DND-41 (cell line): Measurements from ENCODE around the gene TTLL3.
"Not testable (repeated sequence)": the region's sequence is repeated elsewhere in the genome, so short reads cannot be mapped to it uniquely, and the experiment has no call there.

Experiments
- ATAC-seq: fragments of 200-7000 bp; cut with Tn5 transposase; 3 replicates; pipeline ENCODE4 v1.9.1; 2021; ENCODE audit warnings: low read depth; ENCODE audit not compliant: insufficient read depth
- DNase-seq: peaks from one replicate; pipeline ENCODE4 v3.0.0-alpha.2; 2020
- H2AFZ ChIP-seq: 2 replicates; pipeline ENCODE4 v1.6.0; 2012; ENCODE audit warnings: low read depth, low read length
- H3K27ac ChIP-seq: 2 replicates; pipeline ENCODE4 v1.5.1; 2012; ENCODE audit warnings: low read length, inconsistent platforms
- H3K27me3 ChIP-seq: fragments of 200-600 bp; sonication (generic); 2 replicates; pipeline ENCODE4 v1.6.0; 2012; ENCODE audit warnings: low read length, mild to moderate bottlenecking, inconsistent platforms; ENCODE audit not compliant: insufficient read depth, poor library complexity
- H3K36me3 ChIP-seq: 2 replicates; pipeline ENCODE4 v1.5.1; 2012; ENCODE audit warnings: low read length, inconsistent platforms; ENCODE audit not compliant: insufficient read depth
- H3K4me1 ChIP-seq: 2 replicates; pipeline ENCODE4 v1.5.1; 2012; ENCODE audit warnings: mild to moderate bottlenecking, low read length; ENCODE audit not compliant: insufficient read depth
- H3K4me2 ChIP-seq: 2 replicates; pipeline ENCODE4 v1.6.0; 2012; ENCODE audit warnings: mild to moderate bottlenecking, moderate library complexity, low read length, inconsistent platforms; ENCODE audit not compliant: insufficient read depth
- H3K4me3 ChIP-seq, 2 experiments: fragments of 200-600 bp in 1 of 2; shearing (Covaris generic) in 1 of 2; 2 replicates each; pipeline ENCODE4 v1.5.1; 2012 to 2016; ENCODE audit warnings: inconsistent platforms in 2 of 2, low read length in 2 of 2, mild to moderate bottlenecking in 2 of 2, low read depth in 1 of 2, moderate library complexity in 1 of 2
- H3K79me2 ChIP-seq: 2 replicates; pipeline ENCODE4 v1.6.0; 2012; ENCODE audit warnings: low read length, inconsistent platforms; ENCODE audit not compliant: insufficient read depth
- H3K9ac ChIP-seq: 2 replicates; pipeline ENCODE4 v1.6.0; 2012; ENCODE audit warnings: low read depth, mild to moderate bottlenecking, inconsistent platforms, low read length, moderate library complexity
- H3K9me3 ChIP-seq: 2 replicates; pipeline ENCODE4 v1.5.1; 2012; ENCODE audit warnings: low read length, moderate library complexity, mild to moderate bottlenecking, inconsistent platforms; ENCODE audit not compliant: insufficient read depth, severe bottlenecking
- H4K20me1 ChIP-seq: 2 replicates; pipeline ENCODE4 v1.6.0; 2012; ENCODE audit warnings: low read length; ENCODE audit not compliant: insufficient read depth
- EZH2 ChIP-seq: IDR thresholded peaks from 3 replicates; pipeline ENCODE4 v1.6.1; 2012; ENCODE audit warnings: borderline replicate concordance, low read depth, mild to moderate bottlenecking, moderate library complexity, low read length, inconsistent platforms; ENCODE audit not compliant: severe bottlenecking
- TF ChIP-seq, protein P1 (sequence below): IDR thresholded peaks from 2 replicates; pipeline ENCODE4 v1.5.1; 2012; ENCODE audit warnings: borderline replicate concordance, low read length, moderate library complexity, mild to moderate bottlenecking; ENCODE audit not compliant: poor library complexity, severe bottlenecking; ENCODE audit errors: extremely low read depth

TTLL3 gene

GRCh38 chr3:9875448-9875847, 65.4 kb downstream of the TTLL3 start:
- H2AFZ ChIP-seq, result no peak overlapping the region

DNA sequence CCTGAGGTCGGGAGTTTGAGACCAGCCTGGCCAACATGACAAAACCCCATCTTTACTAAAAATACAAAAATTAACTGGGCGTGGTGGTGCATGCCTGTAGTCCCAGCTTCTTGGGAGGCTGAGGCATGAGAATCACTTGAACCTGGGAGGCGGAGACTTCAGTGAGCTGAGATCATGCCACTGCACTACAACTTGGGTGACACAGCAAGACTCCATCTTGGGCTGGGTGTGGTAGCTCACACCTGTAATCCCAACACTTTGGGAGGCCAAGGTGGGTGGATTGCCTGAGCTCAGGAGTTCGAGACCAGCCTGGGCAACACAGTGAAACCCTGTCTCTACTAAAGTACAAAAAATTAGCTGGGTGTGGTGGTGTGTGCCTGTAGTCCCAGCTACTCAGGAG, 66.2 kb downstream of the TTLL3 start:
- not testable (repeated sequence) for H2AFZ ChIP-seq, H3K36me3 ChIP-seq, H4K20me1 ChIP-seq, H3K9ac ChIP-seq, DNase-seq, H3K9me3 ChIP-seq, H3K27ac ChIP-seq, H3K27me3 ChIP-seq, H3K4me3 ChIP-seq, H3K4me2 ChIP-seq, H3K79me2 ChIP-seq, ATAC-seq, H3K4me1 ChIP-seq

More at GRCh38 chr3:9875448-9875847, 65.4 kb downstream of the TTLL3 start:
- no peak overlapping the region for H3K4me2 ChIP-seq
- H3K4me3 ChIP-seq, result no peak overlapping the region
- H3K27me3 ChIP-seq, result peaks cover 5% of the 10 kb centered on the region
- H3K27ac ChIP-seq, result no peak overlapping the region
- no peak overlapping the region for H3K9ac ChIP-seq
- no peaks in the 10 kb centered on the region for H3K4me1 ChIP-seq
- no peaks in the 10 kb centered on the region for H3K36me3 ChIP-seq
- ATAC-seq, result no peak
- no peaks in the 10 kb centered on the region for H4K20me1 ChIP-seq
- no peaks in the 10 kb centered on the region for H3K79me2 ChIP-seq
- TF ChIP-seq EZH2, result no peak
- TF ChIP-seq, protein P1, sequence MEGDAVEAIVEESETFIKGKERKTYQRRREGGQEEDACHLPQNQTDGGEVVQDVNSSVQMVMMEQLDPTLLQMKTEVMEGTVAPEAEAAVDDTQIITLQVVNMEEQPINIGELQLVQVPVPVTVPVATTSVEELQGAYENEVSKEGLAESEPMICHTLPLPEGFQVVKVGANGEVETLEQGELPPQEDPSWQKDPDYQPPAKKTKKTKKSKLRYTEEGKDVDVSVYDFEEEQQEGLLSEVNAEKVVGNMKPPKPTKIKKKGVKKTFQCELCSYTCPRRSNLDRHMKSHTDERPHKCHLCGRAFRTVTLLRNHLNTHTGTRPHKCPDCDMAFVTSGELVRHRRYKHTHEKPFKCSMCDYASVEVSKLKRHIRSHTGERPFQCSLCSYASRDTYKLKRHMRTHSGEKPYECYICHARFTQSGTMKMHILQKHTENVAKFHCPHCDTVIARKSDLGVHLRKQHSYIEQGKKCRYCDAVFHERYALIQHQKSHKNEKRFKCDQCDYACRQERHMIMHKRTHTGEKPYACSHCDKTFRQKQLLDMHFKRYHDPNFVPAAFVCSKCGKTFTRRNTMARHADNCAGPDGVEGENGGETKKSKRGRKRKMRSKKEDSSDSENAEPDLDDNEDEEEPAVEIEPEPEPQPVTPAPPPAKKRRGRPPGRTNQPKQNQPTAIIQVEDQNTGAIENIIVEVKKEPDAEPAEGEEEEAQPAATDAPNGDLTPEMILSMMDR, result no peak
- DNase-seq, result no peak
- H3K9me3 ChIP-seq, result no peaks in the 10 kb centered on the region

- DNase-seq (no peak), ATAC-seq (no peak)
- TF ChIP-seq, protein P1, result peak; percentile 23
- no peak for TF ChIP-seq EZH2
- no peaks in the 10 kb centered on the region for H3K36me3 ChIP-seq
- H3K4me3 ChIP-seq, result no peak overlapping the region
- no peaks in the 10 kb centered on the region for H3K9me3 ChIP-seq
- H4K20me1 ChIP-seq, result no peaks in the 10 kb centered on the region
- no peak overlapping the region for H3K4me2 ChIP-seq
- H3K27me3 ChIP-seq, result peaks cover 5% of the 10 kb centered on the region
- H3K4me1 ChIP-seq, result no peaks in the 10 kb centered on the region
- no peak overlapping the region for H2AFZ ChIP-seq
- H3K79me2 ChIP-seq, result no peaks in the 10 kb centered on the region
- no peak overlapping the region for H3K27ac ChIP-seq
- H3K9ac ChIP-seq, result no peak overlapping the region
These were observed 66.9 kb downstream of the TTLL3 start for GRCh38 chr3:9876991-9877390.

DNA sequence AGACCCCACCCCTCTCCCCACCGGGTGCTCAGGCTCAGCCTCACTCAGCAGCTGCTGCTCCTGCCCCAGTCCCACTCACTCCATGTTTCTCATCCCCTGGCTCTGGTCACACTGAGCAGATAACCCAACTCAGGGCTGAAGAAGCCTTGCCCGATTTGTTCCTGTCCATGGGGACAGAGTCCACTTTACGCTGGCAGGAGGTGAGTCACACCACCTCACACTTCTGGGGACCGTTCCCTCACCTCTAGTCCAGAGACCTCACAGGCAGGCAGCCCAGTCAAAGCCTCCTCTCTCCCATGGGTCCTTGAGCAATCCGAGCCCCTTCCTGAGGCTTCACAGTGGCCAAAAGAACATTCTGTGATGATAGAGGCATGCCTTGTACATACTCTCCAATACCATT, 68.6 kb downstream of the TTLL3 start:
- H4K20me1 ChIP-seq, result no peaks in the 10 kb centered on the region

More for the DNA sequence above, 68.6 kb downstream of the TTLL3 start:
- no peaks in the 10 kb centered on the region for H3K79me2 ChIP-seq
- no peaks in the 10 kb centered on the region for H3K9me3 ChIP-seq
- no peak for ATAC-seq
- H3K9ac ChIP-seq, result no peak overlapping the region
- H3K27me3 ChIP-seq, result peaks cover 5% of the 10 kb centered on the region
- no peak for DNase-seq
- H3K4me3 ChIP-seq, result no peak overlapping the region
- H3K36me3 ChIP-seq, result no peaks in the 10 kb centered on the region
- no peak overlapping the region for H3K4me2 ChIP-seq
- no peaks in the 10 kb centered on the region for H3K4me1 ChIP-seq
- no peak overlapping the region for H3K27ac ChIP-seq
- TF ChIP-seq EZH2, result no peak
- TF ChIP-seq, protein P1, result no peak
- no peak overlapping the region for H2AFZ ChIP-seq
